GM18499 (cell line): Measurements from ENCODE around the gene NOTCH4.

Experiments used
- ATAC-seq: cut with Tn5 transposase; IDR thresholded peaks from one replicate; pipeline ENCODE4 v1.9.1; 2021; ENCODE audit warnings: moderate number of reproducible peaks; ENCODE audit not compliant: insufficient read depth, unreplicated experiment

Gene NOTCH4

GRCh38 chr6:32168807-32169591, 54.9 kb downstream of the NOTCH4 start:
- ATAC-seq, result no peak

- no peak for ATAC-seq
Observed at GRCh38 chr6:32168350-32168749, 55.5 kb downstream of the NOTCH4 start.

GRCh38 chr6:32167761-32168262, 56.1 kb downstream of the NOTCH4 start:
- no peak for ATAC-seq

- no peak for ATAC-seq
Observed at GRCh38 chr6:32167154-32167760, 56.6 kb downstream of the NOTCH4 start.

- no peak for ATAC-seq
Observed at GRCh38 chr6:32166411-32167061, 57.3 kb downstream of the NOTCH4 start.

GRCh38 chr6:32164295-32164694, 59.6 kb downstream of the NOTCH4 start, which contains the start of gene EGFL8:
Gene EGFL8, plus strand, starts transcription at chr6:32164595. Its CDS starts 1,571 bp downstream, at chr6:32166166.
- ATAC-seq, result no peak

GRCh38 chr6:32163559-32164258, 60.2 kb downstream of the NOTCH4 start:
- ATAC-seq, result no peak

GRCh38 chr6:32158052-32158451, 65.8 kb downstream of the NOTCH4 start:
- ATAC-seq, result no peak

GRCh38 chr6:32156891-32157290, 67.0 kb downstream of the NOTCH4 start:
- no peak for ATAC-seq

- no peak for ATAC-seq
Observed at GRCh38 chr6:32154514-32155161, 69.2 kb downstream of the NOTCH4 start.

- ATAC-seq, result no peak
Observed at GRCh38 chr6:32153564-32154513, 70.0 kb downstream of the NOTCH4 start, which contains the start of gene PPT2. Gene PPT2, plus strand, starts transcription at chr6:32154141. Its CDS starts 454 bp downstream, at chr6:32154595.

GRCh38 chr6:32152769-32153563, 70.9 kb downstream of the NOTCH4 start:
- no peak for ATAC-seq

- ATAC-seq, result no peak
Observed at GRCh38 chr6:32151863-32152768, 71.8 kb downstream of the NOTCH4 start, which contains the start of gene PRRT1. Gene PRRT1, minus strand, starts transcription at chr6:32151939. Its CDS starts 112 bp downstream, at chr6:32151827.

GRCh38 chr6:32151181-32151862, 72.5 kb downstream of the NOTCH4 start:
- ATAC-seq, result no peak

GRCh38 chr6:32149932-32150870, 73.7 kb downstream of the NOTCH4 start:
- ATAC-seq, result no peak
